Small intestine (tissue), 7 donors: Measurements from ENCODE around the gene PCDHGB4. TPM values are rescaled to one million over a fixed set of nuclear protein-coding genes. Genes with fewer than 3 reads are reported as not detected.
"Not testable (repeated sequence)": the region's sequence is repeated elsewhere in the genome, so short reads cannot be mapped to it uniquely, and the experiment has no call there.

Source experiments
- DNase-seq, 2 donors: peaks; one replicate each; pipeline versions ENCODE4 v3.0.0 to v3.0.0-alpha.2; 2013
- FAIRE-seq: peaks from 2 replicates; lab custom pipeline; 2012; peaks lifted over from hg19 to GRCh38; lab: Jason Lieb, UNC
- H3K27ac ChIP-seq, 3 donors: one replicate each; pipeline ENCODE4 v1.5.1; 2013; ENCODE audit warnings: low read length in 2 of 3, mild to moderate bottlenecking in 2 of 3, control low read depth in 1 of 3, inconsistent platforms in 1 of 3, low read depth in 1 of 3, moderate library complexity in 1 of 3
- H3K27me3 ChIP-seq, 3 donors: one replicate each; pipeline ENCODE4 v1.6.1; 2013; ENCODE audit warnings: low read length in 3 of 3, inconsistent platforms in 1 of 3; ENCODE audit not compliant: control insufficient read depth in 3 of 3, insufficient read depth in 3 of 3
- H3K36me3 ChIP-seq, 3 donors: one replicate each; pipeline ENCODE4 v1.6.1; 2013; ENCODE audit warnings: low read length in 3 of 3, inconsistent platforms in 1 of 3, low read depth in 1 of 3, mild to moderate bottlenecking in 1 of 3, moderate library complexity in 1 of 3; ENCODE audit not compliant: control insufficient read depth in 3 of 3, insufficient read depth in 2 of 3
- H3K4me1 ChIP-seq, 3 donors: one replicate each; pipeline ENCODE4 v1.6.1; 2013; ENCODE audit warnings: low read length in 2 of 3, inconsistent platforms in 1 of 3, low read depth in 1 of 3, mild to moderate bottlenecking in 1 of 3, moderate library complexity in 1 of 3; ENCODE audit not compliant: control insufficient read depth in 3 of 3, insufficient read depth in 2 of 3
- H3K4me3 ChIP-seq, 3 donors: one replicate each; pipeline ENCODE4 v1.5.1; 2013; ENCODE audit warnings: low read length in 3 of 3, control low read depth in 1 of 3, inconsistent platforms in 1 of 3, low read depth in 1 of 3, mild to moderate bottlenecking in 1 of 3, moderate library complexity in 1 of 3
- H3K9me3 ChIP-seq, 2 donors: one replicate each; pipeline ENCODE4 v1.6.1; 2013; ENCODE audit warnings: low read depth in 1 of 2, low read length in 1 of 2; ENCODE audit not compliant: control insufficient read depth in 2 of 2, insufficient read depth in 1 of 2
- WGBS, 3 donors: extraction: QIAGEN DNeasy Blood & Tissue Kit; methylation state at CpG; one replicate each; pipeline ENCODE4 v1.1.7; 2013; 5-methylcytosine and 5-hydroxymethylcytosine counted together
- polyA plus RNA-seq, 4 donors: library from polyadenylated mRNA; stranded (reverse) in 3 of 4; unstranded in 1 of 4; fragments of 200-250 nt in 3 of 4; fragments of 120-200 nt in 1 of 4; gene quantifications; one replicate each; pipeline versions ENCODE4 v1.2.1 to v1.2.3, GENCODE V29; 2013
- donor health status: healthy with polysubstance abuse.
- donor health status: control.
- donor health status: control.
- donor health status: Bipolar disorder and iron deficiency.
- donor health status: healthy.

The PCDHGB4 gene
- polyA plus RNA-seq, 4 donors, result 0.75 to 0.77 TPM; not detected in 2

DNA sequence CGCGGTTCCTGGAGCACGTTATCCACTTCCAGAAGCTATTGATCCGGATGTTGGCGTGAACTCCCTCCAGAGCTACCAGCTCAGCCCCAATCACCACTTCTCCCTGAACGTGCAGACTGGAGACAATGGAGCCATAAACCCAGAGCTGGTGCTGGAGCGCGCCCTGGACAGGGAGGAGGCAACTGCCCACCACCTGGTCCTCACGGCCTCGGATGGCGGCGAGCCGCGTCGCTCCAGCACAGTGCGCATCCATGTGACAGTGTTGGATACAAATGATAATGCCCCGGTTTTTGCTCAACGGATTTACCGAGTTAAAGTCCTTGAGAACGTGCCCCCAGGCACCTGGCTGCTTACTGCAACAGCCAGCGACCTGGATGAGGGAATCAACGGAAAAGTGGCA is 15.9 kb downstream of the PCDHGB4 start:
- Histone ChIP-seq H3K4me3 (no peak overlapping the region), H3K36me3 (no peaks in the 10 kb centered on the region), H3K27ac (no peak overlapping the region), H3K4me1 (no peaks in the 10 kb centered on the region), H3K9me3 (peaks cover 0 to 64% of the 10 kb centered on the region in 2 donors), H3K27me3 (peaks cover 0 to 58% (median 34%) of the 10 kb centered on the region in 3 donors)
- FAIRE-seq (no peak), DNase-seq (no peak)
- 31 to 45% (median 41%) methylated on average over 22 of the region's 22 CpGs for WGBS, 3 donors

- H3K36me3 ChIP-seq, FAIRE-seq, H3K4me1 ChIP-seq, H3K27ac ChIP-seq: not testable (repeated sequence)
- Histone ChIP-seq H3K4me3 (peak within 1 kb of the TSS in 2 of 3 donors; percentile 1 to 26), H3K9me3 (peaks cover 3 to 73% of the 10 kb centered on the region in 2 donors), H3K27me3 (peaks cover 0 to 62% (median 34%) of the 10 kb centered on the region in 3 donors)
- peak; percentile 16 to 58 for DNase-seq
- 11 to 29% (median 25%) methylated on average over 44 to 51 of the region's 51 CpGs for WGBS, 3 donors
Measured at GRCh38 chr5:141407790-141408505, 20.4 kb downstream of the PCDHGB4 start, which contains the start of gene PCDHGB6. Gene PCDHGB6, plus strand, starts transcription at chr5:141408021. Its CDS starts 182 bp downstream, at chr5:141408203.

- Histone ChIP-seq H3K36me3 (no peaks in the 10 kb centered on the region), H3K27me3 (peaks cover 0 to 60% (median 33%) of the 10 kb centered on the region in 3 donors)
- FAIRE-seq, result no peak
Measured at GRCh38 chr5:141409598-141410306, 22.3 kb downstream of the PCDHGB4 start.

GRCh38 chr5:141411575-141411974 is 24.1 kb downstream of the PCDHGB4 start:
- Histone ChIP-seq H3K27ac (no peak overlapping the region), H3K9me3 (peaks cover 3 to 66% of the 10 kb centered on the region in 2 donors), H3K27me3 (peaks cover 0 to 60% (median 27%) of the 10 kb centered on the region in 3 donors), H3K4me3 (no peak overlapping the region), H3K36me3 (no peaks in the 10 kb centered on the region), H3K4me1 (no peaks in the 10 kb centered on the region)
- FAIRE-seq (no peak), DNase-seq (no peak)
- WGBS, 3 donors, result 45 to 61% (median 52%) methylated on average over 3 of the region's 3 CpGs

More at GRCh38 chr5:141409598-141410306, 22.3 kb downstream of the PCDHGB4 start:
- DNase-seq, result no peak
- H3K9me3 ChIP-seq, result peaks cover 3 to 73% of the 10 kb centered on the region in 2 donors
- H3K27ac ChIP-seq, result no peak overlapping the region
- 25 to 51% (median 50%) methylated on average over 63 to 64 of the region's 64 CpGs for WGBS, 3 donors
- no peaks in the 10 kb centered on the region for H3K4me1 ChIP-seq
- no peak overlapping the region for H3K4me3 ChIP-seq

DNA sequence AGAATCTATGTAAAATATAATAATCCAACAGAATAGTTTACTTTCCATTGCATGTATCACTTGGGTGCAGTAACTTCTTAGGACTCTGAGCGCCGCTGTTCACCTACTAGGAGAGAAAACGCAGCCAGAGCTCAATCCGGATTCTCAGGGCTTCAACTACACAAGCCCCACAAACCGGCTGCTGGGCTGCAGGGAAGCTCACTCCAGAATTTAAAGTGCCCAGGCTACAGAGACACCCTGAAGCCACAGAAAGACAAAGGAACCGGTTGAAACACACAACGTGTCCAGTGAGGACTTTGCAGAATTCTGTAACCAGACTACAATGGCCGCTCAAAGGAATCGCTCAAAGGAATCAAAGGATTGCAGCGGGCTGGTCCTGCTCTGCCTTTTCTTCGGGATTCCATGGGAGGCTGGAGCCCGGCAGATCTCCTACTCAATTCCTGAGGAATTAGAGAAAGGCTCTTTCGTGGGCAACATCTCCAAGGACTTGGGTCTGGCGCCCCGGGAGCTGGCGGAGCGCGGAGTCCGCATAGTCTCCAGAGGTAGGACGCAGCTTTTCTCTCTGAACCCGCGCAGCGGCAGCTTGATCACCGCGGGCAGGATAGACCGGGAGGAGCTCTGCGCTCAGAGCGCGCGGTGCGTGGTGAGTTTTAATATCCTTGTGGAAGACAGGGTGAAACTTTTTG is 25.5 kb downstream of the PCDHGB4 start, which contains the start of gene PCDHGA10:
PCDHGA10 (plus strand) TSS at position 134 of the 686 bp plus-strand sequence; CDS start at position 323, 189 bp downstream.
- no peaks in the 10 kb centered on the region for H3K4me1 ChIP-seq
- H3K27me3 ChIP-seq, result peaks cover 0 to 58% (median 24%) of the 10 kb centered on the region in 3 donors
- H3K27ac ChIP-seq, result no peak within 1 kb of the TSS
- peaks cover 3 to 70% of the 10 kb centered on the region in 2 donors for H3K9me3 ChIP-seq
- no peak for FAIRE-seq
- H3K36me3 ChIP-seq, result no peaks in the 10 kb centered on the region
- peak within 1 kb of the TSS; percentile 34 to 48 (median 41) for H3K4me3 ChIP-seq
- WGBS, 3 donors, result 11 to 16% (median 15%) methylated on average over 31 of the region's 31 CpGs
- DNase-seq, result peak; percentile 61 to 71

DNA sequence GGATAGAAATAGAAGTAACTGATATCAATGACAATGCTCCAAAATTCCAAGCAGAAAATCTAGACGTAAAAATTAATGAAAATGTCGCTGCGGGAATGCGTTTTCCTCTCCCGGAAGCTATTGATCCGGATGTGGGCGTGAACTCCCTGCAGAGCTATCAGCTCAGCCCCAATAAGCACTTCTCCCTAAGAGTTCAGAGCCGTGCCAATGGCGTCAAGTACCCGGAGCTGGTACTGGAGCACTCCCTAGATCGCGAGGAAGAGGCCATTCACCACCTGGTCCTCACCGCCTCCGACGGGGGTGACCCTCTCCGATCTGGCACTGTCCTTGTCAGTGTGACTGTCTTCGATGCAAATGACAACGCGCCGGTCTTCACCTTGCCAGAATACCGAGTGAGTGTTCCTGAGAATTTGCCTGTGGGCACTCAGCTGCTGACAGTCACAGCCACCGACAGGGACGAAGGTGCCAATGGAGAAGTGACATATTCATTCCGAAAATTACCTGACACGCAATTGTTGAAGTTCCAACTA is 26.1 kb downstream of the PCDHGB4 start:
- Histone ChIP-seq H3K27ac (no peak overlapping the region), H3K27me3 (peaks cover 0 to 57% (median 25%) of the 10 kb centered on the region in 3 donors), H3K36me3 (no peaks in the 10 kb centered on the region), H3K9me3 (peaks cover 5 to 70% of the 10 kb centered on the region in 2 donors), H3K4me3 (peak overlapping the region in 2 of 3 donors; percentile 34 to 48), H3K4me1 (no peaks in the 10 kb centered on the region)
- DNase-seq, result peak; percentile 41 to 44
- no peak for FAIRE-seq
- 15 to 23% (median 17%) methylated on average over 24 to 25 of the region's 25 CpGs for WGBS, 3 donors

GRCh38 chr5:141414548-141415274 is 27.2 kb downstream of the PCDHGB4 start:
- not testable (repeated sequence) for H3K27ac ChIP-seq, H3K4me3 ChIP-seq, H3K36me3 ChIP-seq, DNase-seq, FAIRE-seq, H3K4me1 ChIP-seq
- 33 to 57% (median 50%) methylated on average over 38 to 46 of the region's 46 CpGs for WGBS, 3 donors
- Histone ChIP-seq H3K27me3 (peaks cover 0 to 56% (median 27%) of the 10 kb centered on the region in 3 donors), H3K9me3 (peaks cover 10 to 70% of the 10 kb centered on the region in 2 donors)
